Activated B cell treated with CpG ODN at 0.5 μM for 24 hours (primary cell): ENCODE data around the gene CNTNAP2. TPM values are rescaled to one million over a fixed set of nuclear protein-coding genes. Genes with fewer than 3 reads are reported as not detected.
"Not testable (repeated sequence)": the region's sequence is repeated elsewhere in the genome, so short reads cannot be mapped to it uniquely, and the experiment has no call there.

Experiments
- ATAC-seq: fragments of 200-7000 bp; cut with Tn5 transposase; one replicate; pipeline ENCODE4 v1.10.0; 2021; ENCODE audit warnings: low read depth, mild to moderate bottlenecking, moderate library complexity
- CTCF ChIA-PET: fragments of 350-600 bp; sonication (Branson Sonifier 250); formaldehyde crosslinking; loops from one replicate; lab custom pipeline; 2021; ENCODE audit warnings: antibody characterized with exemption; lab: Charles Lee
- POLR2A ChIA-PET: fragments of 350-600 bp; sonication (Branson Sonifier 250); formaldehyde crosslinking; loops from one replicate; lab custom pipeline; 2021; ENCODE audit warnings: antibody characterized with exemption; lab: Charles Lee
- DNase-seq: peaks from one replicate; pipeline ENCODE4 v3.0.0; 2022
- H3K27ac Mint-ChIP-seq: one replicate; pipeline ENCODE4 v1.8.0; 2020; ENCODE audit warnings: mixed read lengths
- H3K27me3 Mint-ChIP-seq: one replicate; pipeline ENCODE4 v1.8.0; 2021; ENCODE audit warnings: mixed read lengths
- H3K36me3 Mint-ChIP-seq: one replicate; pipeline ENCODE4 v1.8.0; 2021; ENCODE audit warnings: low read depth, mixed read lengths
- H3K4me1 Mint-ChIP-seq: one replicate; pipeline ENCODE4 v1.8.0; 2021; ENCODE audit warnings: mixed read lengths
- H3K4me3 Mint-ChIP-seq: one replicate; pipeline ENCODE4 v1.8.0; 2020; ENCODE audit warnings: mild to moderate bottlenecking, mixed read lengths
- H3K9me3 Mint-ChIP-seq: one replicate; pipeline ENCODE4 v1.8.0; 2020; ENCODE audit warnings: mixed read lengths
- intact Hi-C: fragments of 100-400 bp; cut with micrococcal nuclease; formaldehyde crosslinking; loops from one replicate; pipeline ENCODE4 v1.15.1; 2024
- total RNA-seq: library from RNA; stranded (reverse); gene quantifications from 2 replicates; pipeline ENCODE4 v1.2.3, GENCODE V29; 2022
- TF ChIP-seq, protein P1 (sequence below): fragments of 200-600 bp; IDR thresholded peaks from one replicate; pipeline ENCODE4 v1.8.0; 2022; ENCODE audit warnings: antibody characterized with exemption, mild to moderate bottlenecking

Gene CNTNAP2
- total RNA-seq, 1 donor from 2014 or later, result 0.84 TPM

DNA sequence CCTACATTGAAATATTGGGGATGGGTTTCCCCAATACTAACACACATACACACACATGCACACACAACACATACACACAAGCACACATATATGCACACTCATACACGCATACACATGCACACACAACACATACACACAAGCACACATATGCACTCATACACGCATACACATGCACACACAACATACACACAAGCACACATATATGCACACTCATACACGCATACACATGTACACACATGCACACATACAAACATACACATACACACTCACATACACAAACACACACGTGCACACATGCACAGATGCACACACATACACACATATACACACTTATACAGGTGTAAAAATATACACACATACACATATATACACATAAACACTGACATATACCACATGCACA lies 2346.6 kb downstream of the CNTNAP2 start:
- Mint-ChIP-seq H3K27ac (no peak overlapping the region), H3K36me3 (no peaks in the 10 kb centered on the region), H3K4me3 (no peak overlapping the region), H3K9me3 (no peaks in the 10 kb centered on the region), H3K27me3 (no peaks in the 10 kb centered on the region), H3K4me1 (no peaks in the 10 kb centered on the region)
- POLR2A ChIA-PET, result no interaction called here
- ATAC-seq (no peak), DNase-seq (no peak)
- TF ChIP-seq, protein P1, sequence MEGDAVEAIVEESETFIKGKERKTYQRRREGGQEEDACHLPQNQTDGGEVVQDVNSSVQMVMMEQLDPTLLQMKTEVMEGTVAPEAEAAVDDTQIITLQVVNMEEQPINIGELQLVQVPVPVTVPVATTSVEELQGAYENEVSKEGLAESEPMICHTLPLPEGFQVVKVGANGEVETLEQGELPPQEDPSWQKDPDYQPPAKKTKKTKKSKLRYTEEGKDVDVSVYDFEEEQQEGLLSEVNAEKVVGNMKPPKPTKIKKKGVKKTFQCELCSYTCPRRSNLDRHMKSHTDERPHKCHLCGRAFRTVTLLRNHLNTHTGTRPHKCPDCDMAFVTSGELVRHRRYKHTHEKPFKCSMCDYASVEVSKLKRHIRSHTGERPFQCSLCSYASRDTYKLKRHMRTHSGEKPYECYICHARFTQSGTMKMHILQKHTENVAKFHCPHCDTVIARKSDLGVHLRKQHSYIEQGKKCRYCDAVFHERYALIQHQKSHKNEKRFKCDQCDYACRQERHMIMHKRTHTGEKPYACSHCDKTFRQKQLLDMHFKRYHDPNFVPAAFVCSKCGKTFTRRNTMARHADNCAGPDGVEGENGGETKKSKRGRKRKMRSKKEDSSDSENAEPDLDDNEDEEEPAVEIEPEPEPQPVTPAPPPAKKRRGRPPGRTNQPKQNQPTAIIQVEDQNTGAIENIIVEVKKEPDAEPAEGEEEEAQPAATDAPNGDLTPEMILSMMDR, result no peak
- CTCF ChIA-PET, result no interaction called here
- intact Hi-C loops, result no loop called here

GRCh38 chr7:148464947-148465346 lies 2348.3 kb downstream of the CNTNAP2 start:
- Mint-ChIP-seq H3K4me1 (no peaks in the 10 kb centered on the region), H3K36me3 (no peaks in the 10 kb centered on the region), H3K27ac (no peak overlapping the region), H3K4me3 (no peak overlapping the region), H3K27me3 (no peaks in the 10 kb centered on the region), H3K9me3 (no peaks in the 10 kb centered on the region)
- ATAC-seq (no peak), DNase-seq (no peak)
- CTCF ChIA-PET, result no interaction called here
- TF ChIP-seq, protein P1, result no peak
- POLR2A ChIA-PET, result no interaction called here
- intact Hi-C loops, result no loop called here

DNA sequence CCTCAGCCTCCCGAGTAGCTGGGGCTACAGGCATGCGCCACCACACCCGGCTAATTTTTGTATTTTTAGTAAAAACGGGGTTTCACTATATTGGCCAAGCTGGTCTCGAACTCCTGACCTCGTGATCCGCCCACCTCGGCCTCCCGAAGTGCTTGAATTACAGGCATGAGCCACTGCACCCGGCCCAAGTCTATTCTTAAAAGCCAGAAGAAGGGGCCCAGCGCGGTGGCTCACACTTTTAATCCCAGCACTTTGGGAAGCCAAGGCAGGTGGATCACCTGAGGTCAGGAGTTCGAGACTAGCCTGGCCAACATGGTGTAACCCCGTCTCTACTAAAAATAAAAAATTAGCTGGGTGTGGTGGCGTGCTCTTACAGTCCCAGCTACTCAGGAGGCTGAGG lies 2348.8 kb downstream of the CNTNAP2 start:
- intact Hi-C loops, DNase-seq, H3K4me1 Mint-ChIP-seq, H3K27me3 Mint-ChIP-seq, POLR2A ChIA-PET, CTCF ChIA-PET, H3K4me3 Mint-ChIP-seq, H3K9me3 Mint-ChIP-seq, H3K27ac Mint-ChIP-seq, ATAC-seq, H3K36me3 Mint-ChIP-seq: not testable (repeated sequence)

- Mint-ChIP-seq H3K36me3 (no peaks in the 10 kb centered on the region), H3K27me3 (no peaks in the 10 kb centered on the region), H3K9me3 (no peaks in the 10 kb centered on the region), H3K27ac (no peak overlapping the region), H3K4me1 (no peaks in the 10 kb centered on the region), H3K4me3 (no peak overlapping the region)
- TF ChIP-seq, protein P1, result no peak
- CTCF ChIA-PET, result no interaction called here
- DNase-seq, result no peak
- no peak for ATAC-seq
- intact Hi-C loops, result no loop called here
- POLR2A ChIA-PET, result no interaction called here
These were observed 2349.5 kb downstream of the CNTNAP2 start for GRCh38 chr7:148466120-148466519.

DNA sequence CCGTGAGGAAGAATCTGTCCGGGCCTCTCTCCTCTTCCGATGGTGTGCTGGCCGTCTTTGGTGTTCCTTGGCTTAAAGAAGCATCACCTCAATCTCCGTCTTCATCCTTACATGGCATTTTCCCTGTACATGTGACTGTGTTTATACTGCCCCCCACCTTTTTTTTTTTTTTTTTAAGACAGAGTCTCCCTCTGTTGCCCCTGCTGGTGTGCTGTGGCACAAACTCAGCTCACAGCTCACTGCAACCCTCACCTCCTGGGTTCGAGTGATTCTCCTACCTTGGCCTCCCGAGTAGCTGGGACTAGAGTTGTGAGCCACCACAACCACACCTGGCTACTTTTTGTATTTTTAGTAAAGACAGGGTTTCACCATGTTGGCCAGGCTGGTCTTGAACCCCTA lies 2352.1 kb downstream of the CNTNAP2 start:
- intact Hi-C loops, result no loop called here
- DNase-seq (no peak), ATAC-seq (no peak)
- Mint-ChIP-seq H3K4me1 (no peaks in the 10 kb centered on the region), H3K4me3 (no peak overlapping the region), H3K27ac (no peak overlapping the region), H3K27me3 (no peaks in the 10 kb centered on the region), H3K9me3 (no peaks in the 10 kb centered on the region), H3K36me3 (no peaks in the 10 kb centered on the region)
- ChIA-PET CTCF (no interaction called here), POLR2A (no interaction called here)
- TF ChIP-seq, protein P1, result no peak
